ENCODE measurements around the gene OSBPL6.

The OSBPL6 gene

GRCh38 chr2:178269438-178270224, 75.3 kb downstream of the OSBPL6 start:
- in situ Hi-C loops (cut with HindIII; ENCODE audit: low sequenced_read_pairs) = loop anchor here (10.0 kb wide), 1 partner anchor 75 kb away; the partner anchor contains the start of gene OSBPL6
- no peak for TF ChIP-seq CTCF (IDR thresholded peaks at IDR 0.05; ENCODE audit: low read depth, low read length, missing control alignments)
- H3K4me3 ChIP-seq (ENCODE audit: low read depth, low read length) = no peak overlapping the region
- no peak for DNase-seq (ENCODE audit: low read depth)

- H3K4me3 ChIP-seq (ENCODE audit: low read depth, low read length) = no peak overlapping the region
- no peak for TF ChIP-seq CTCF (IDR thresholded peaks at IDR 0.05; ENCODE audit: low read depth, low read length, missing control alignments)
- no peak for DNase-seq (ENCODE audit: low read depth)
- in situ Hi-C loops (cut with HindIII; ENCODE audit: low sequenced_read_pairs) = loop anchor here (10.0 kb wide), 1 partner anchor 76 kb away; the partner anchor contains the start of gene OSBPL6
Observed at GRCh38 chr2:178270338-178270737, 76.0 kb downstream of the OSBPL6 start.

GRCh38 chr2:178271094-178271493, 76.8 kb downstream of the OSBPL6 start:
- in situ Hi-C loops (cut with HindIII; ENCODE audit: low sequenced_read_pairs) = loop anchor here (10.0 kb wide), 1 partner anchor 76 kb away; the partner anchor contains the start of gene OSBPL6
- DNase-seq (ENCODE audit: low read depth) = no peak

GRCh38 chr2:178271629-178272333, 77.5 kb downstream of the OSBPL6 start:
- no peak overlapping the region for H3K4me3 ChIP-seq (ENCODE audit: low read depth, low read length)
- peak; percentile 80 for DNase-seq (ENCODE audit: low read depth)
- in situ Hi-C loops (cut with HindIII; ENCODE audit: low sequenced_read_pairs) = loop anchor here (10.0 kb wide), 1 partner anchor 77 kb away; the partner anchor contains the start of gene OSBPL6
- TF ChIP-seq CTCF (IDR thresholded peaks at IDR 0.05; ENCODE audit: low read depth, low read length, missing control alignments) = no peak

More at GRCh38 chr2:178271094-178271493, 76.8 kb downstream of the OSBPL6 start:
- no peak for TF ChIP-seq CTCF (IDR thresholded peaks at IDR 0.05; ENCODE audit: low read depth, low read length, missing control alignments)
- H3K4me3 ChIP-seq (ENCODE audit: low read depth, low read length) = no peak overlapping the region

- in situ Hi-C loops (cut with HindIII; ENCODE audit: low sequenced_read_pairs) = loop anchor here (10.0 kb wide), 1 partner anchor 79 kb away; the partner anchor contains the start of gene OSBPL6
- no peak for DNase-seq (ENCODE audit: low read depth)
- H3K4me3 ChIP-seq (ENCODE audit: low read depth, low read length) = no peak overlapping the region
- TF ChIP-seq CTCF (IDR thresholded peaks at IDR 0.05; ENCODE audit: low read depth, low read length, missing control alignments) = no peak
Observed at GRCh38 chr2:178273787-178274360, 79.6 kb downstream of the OSBPL6 start.

- no peak for DNase-seq (ENCODE audit: low read depth)
- no peak overlapping the region for H3K4me3 ChIP-seq (ENCODE audit: low read depth, low read length)
- in situ Hi-C loops (cut with HindIII; ENCODE audit: low sequenced_read_pairs) = loop anchor here (10.0 to 25.0 kb wide), 2 partner anchors 81 to 138 kb away; partner anchors contain the start of gene OSBPL6
- no peak for TF ChIP-seq CTCF (IDR thresholded peaks at IDR 0.05; ENCODE audit: low read depth, low read length, missing control alignments)
Observed at GRCh38 chr2:178275600-178275999, 81.3 kb downstream of the OSBPL6 start.

Measured in astrocyte of the cerebellum (primary cell).